Measurements from ENCODE around the gene CBFA2T3. TPM values are rescaled to one million over a fixed set of nuclear protein-coding genes. Genes with fewer than 3 reads are reported as not detected.

CBFA2T3 gene
- total RNA-seq, 1 donor from 2014 or later: not detected

DNA sequence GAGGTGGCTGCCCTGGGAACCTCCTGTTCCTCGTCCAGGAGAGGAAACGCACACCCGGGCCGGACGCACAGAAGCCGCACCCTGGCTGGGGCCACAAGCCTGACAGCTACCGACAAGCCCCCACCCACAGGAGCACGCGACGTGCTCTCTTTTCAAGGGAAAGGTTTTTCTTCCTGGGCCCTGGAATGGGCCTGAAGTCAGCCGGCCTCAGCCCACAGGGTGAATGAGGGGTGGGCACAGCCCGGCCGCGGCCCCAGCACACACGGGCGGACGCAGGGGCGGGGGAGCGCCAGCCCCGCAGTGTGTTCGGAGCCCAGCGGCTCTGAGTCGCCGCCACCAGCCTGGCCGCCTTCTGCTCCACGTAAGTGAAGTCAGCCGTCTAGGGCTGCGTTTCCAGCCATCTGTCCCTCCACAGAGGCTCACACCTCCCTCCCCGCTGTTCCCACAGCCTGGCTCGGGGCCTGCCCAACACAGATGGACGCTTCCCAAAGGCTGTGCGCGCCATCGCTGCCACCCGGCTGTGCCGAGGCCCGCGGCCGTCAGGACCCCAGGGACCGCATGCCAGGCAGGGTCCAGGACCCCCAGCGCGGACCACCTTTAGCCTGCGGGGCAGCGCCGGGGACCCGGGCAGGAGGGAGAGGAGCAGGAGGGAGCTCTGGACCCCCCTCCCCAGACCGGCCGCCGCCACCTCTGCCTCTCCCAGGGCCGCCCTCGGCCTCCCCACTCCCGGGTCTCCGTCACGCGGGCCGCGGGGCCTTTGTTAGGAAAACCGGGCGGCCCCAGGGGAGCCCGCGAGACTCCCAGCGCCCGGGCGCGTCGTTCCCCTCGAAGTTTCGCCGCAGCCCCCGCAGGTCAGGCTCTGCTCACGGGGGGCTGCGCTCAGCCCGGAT lies 36.8 kb downstream of the CBFA2T3 start:
- no peak for DNase-seq (ENCODE audit: low read depth, low spot score)

GRCh38 chr16:88939245-88939971 lies 37.6 kb downstream of the CBFA2T3 start:
- DNase-seq (ENCODE audit: low read depth, low spot score): no peak

DNA sequence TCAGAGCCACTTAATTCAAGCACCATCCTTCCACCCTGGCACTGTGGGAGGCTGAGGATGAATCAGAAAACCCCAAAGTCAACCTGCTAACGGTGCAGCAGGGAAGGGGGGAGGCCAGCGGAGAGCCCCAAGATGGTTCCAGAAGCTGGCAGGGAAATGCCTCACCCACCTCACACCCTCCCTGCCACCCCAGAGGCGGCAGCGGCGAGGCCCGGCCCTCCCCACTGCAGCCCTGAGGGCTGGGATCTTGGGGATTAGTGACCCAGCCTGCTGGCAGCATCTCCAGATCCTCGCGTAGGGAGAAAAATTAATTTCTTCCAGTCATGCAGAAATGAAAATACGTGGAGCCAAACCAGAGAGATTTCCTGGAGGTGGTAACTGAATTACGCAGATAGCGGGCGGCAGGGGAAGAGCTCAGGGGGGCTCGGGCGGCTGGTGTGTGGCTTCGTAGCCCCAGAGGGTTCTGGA lies 38.2 kb downstream of the CBFA2T3 start:
- no peak for DNase-seq (ENCODE audit: low read depth, low spot score)

GRCh38 chr16:88938119-88938776 lies 38.8 kb downstream of the CBFA2T3 start:
- no peak for DNase-seq (ENCODE audit: low read depth, low spot score)

- DNase-seq (ENCODE audit: low read depth, low spot score): no peak
Observed at GRCh38 chr16:88937206-88937621, 39.8 kb downstream of the CBFA2T3 start.

- no peak for DNase-seq (ENCODE audit: low read depth, low spot score)
Observed at GRCh38 chr16:88936556-88937205, 40.3 kb downstream of the CBFA2T3 start.

- no peak for DNase-seq (ENCODE audit: low read depth, low spot score)
Observed at GRCh38 chr16:88936008-88936555, 40.9 kb downstream of the CBFA2T3 start.

GRCh38 chr16:88934066-88934667 lies 42.8 kb downstream of the CBFA2T3 start:
- no peak for DNase-seq (ENCODE audit: low read depth, low spot score)

DNA sequence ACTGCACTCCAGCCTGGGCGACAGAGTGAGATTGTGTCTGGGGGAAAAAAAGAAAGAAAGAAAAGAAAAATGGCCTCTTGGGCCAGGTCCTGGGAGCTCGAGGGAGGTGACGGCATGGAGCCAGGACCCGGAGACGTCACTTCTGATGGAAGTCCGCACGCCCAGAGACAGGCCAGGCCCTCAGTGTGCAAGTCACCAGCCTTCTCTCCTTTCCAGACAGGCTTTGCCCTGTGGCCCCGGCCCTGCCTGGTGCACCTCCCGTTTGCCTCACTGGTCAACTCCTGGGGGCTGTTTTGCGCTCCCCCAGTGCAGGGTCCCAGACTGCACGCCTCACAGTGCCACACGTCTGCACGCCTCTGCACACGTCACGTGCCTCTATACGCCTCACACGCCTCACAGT lies 44.1 kb downstream of the CBFA2T3 start:
- no peak for DNase-seq (ENCODE audit: low read depth, low spot score)

DNA sequence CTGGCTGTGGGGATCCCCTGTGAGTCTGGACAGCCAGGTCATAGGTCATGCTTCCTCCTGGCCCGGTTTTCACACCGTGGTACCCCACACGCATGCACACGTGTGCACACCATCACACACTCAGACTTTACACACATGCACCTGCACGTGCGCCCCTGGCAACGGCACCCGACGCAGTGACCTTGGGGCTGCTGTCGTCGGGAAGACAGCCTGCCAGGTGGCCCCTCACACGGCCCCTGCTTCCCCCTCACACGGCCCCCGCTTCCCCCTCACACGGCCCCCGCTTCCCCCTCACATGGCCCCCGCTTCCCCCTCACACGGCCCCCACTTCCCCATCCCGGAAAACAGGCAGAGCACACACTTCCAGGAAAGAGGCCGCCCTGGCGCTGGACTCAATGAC lies 45.1 kb downstream of the CBFA2T3 start:
- no peak for DNase-seq (ENCODE audit: low read depth, low spot score)

DNA sequence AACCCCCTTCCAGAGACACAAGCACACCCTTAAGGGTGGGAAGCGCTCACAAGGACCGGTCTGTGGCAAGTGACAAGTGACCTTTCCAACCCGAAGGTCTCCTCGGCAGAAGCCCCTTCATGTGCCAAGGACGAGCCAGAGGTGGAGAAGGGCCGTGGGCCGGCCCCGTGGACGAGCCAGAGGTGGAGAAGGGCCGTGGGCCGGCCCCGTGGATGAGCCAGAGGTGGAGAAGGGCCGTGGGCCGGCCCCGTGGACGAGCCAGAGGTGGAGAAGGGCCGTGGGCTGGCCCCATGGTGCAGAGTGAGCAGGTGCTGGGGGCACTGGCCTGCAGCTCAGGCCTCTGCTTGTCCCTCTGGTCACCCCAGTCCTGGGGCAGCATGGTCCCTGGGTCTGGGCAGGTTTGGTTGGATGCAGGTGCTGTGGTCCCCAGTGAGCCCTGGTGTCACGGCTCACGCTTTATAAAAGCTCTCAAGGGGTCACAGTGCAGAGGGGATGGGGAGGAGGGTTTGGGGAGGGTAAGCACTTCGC lies 45.6 kb downstream of the CBFA2T3 start:
- DNase-seq (ENCODE audit: low read depth, low spot score): no peak

- no peak for DNase-seq (ENCODE audit: low read depth, low spot score)
Observed at GRCh38 chr16:88930716-88931115, 46.3 kb downstream of the CBFA2T3 start.

GRCh38 chr16:88929091-88929445 lies 47.9 kb downstream of the CBFA2T3 start:
- no peak for DNase-seq (ENCODE audit: low read depth, low spot score)

DNA sequence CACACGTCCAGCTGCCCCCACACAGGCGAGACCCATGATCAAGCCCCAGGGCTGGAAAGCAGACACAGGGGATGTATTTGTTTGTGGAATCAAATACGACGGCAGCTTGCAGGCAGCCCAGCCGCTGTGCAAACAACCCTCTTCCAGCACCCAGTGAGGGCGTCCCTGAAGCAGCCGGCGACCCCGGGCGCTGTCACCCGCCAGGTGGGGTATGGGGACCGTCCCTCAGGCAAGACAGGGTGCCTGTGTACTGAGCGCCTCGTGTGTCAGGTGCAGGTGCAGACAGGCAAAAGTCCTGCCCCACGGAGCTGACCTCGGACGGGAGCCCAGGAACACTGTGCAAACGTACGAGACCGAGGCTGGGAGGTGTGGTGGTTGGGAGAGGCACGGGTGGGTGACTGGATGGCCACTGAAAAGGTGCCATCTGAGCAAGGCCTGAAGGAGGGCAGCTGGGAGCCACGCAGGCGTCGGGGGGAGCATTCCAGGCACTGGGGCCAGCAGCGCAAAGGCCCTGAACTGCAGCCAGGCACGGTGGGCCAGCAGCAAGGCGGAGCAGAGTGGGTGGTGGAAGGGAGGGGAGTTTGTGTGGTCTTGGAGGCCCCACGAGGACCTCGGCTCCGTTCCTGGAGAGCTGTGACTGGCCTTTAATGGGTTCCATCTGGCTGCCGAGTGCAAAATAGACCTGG lies 48.5 kb downstream of the CBFA2T3 start:
- DNase-seq (ENCODE audit: low read depth, low spot score): no peak

DNA sequence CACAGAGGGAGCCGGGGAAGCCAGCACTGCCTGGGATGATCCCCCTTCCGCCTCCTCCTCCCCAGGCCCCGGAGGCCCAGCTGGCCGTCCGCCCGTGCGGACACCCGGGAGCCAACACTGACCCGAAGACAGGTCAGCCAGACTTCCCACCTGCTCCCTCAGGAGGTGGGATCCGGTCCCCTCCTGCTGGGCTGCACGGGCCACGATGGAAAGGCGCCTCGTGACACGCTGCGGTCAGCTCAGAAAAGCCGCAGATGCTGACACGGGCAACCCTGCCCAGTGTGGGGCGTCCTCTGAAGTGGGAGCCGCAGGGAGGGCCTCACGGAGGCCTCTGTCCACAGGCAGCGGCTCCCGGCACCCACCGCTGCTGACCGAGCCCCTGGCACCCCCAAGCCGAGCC lies 49.3 kb downstream of the CBFA2T3 start:
- DNase-seq (ENCODE audit: low read depth, low spot score): no peak

- no peak for DNase-seq (ENCODE audit: low read depth, low spot score)
Observed at GRCh38 chr16:88927010-88927409, 50.0 kb downstream of the CBFA2T3 start.

DNA sequence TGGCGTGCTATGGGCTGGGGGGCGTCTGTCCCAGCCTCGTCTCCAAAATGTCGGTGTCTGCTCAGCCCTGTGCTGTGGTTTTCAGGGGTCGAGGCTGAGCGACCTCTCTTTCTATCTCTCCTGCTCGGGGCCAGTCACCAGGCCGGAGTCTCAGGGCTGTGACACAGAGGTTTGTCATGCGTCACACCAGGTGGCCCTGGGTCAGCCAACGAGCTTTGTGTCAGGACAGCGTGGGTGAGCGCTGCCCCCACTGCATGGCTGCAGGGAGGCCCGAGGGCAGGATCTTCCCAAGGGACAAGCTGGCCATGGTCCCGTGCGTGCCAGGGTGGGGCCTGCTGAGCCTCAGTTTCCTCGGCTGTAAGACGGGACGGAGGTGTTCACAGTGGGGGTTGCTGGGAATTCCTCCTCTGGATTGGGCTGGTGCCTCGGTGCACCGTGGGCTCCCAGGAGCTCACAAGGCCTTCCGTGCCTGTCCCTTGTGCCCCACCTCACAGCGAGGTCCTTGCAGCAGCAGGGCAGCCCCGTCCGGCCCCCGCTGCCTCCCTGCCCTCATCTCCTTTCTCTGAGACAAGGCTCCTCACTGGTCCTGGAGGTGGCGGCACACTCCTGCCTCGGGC lies 50.5 kb downstream of the CBFA2T3 start:
- DNase-seq (ENCODE audit: low read depth, low spot score): no peak

GRCh38 chr16:88925540-88925887 lies 51.5 kb downstream of the CBFA2T3 start:
- no peak for DNase-seq (ENCODE audit: low read depth, low spot score)

GRCh38 chr16:88924834-88925539 lies 52.0 kb downstream of the CBFA2T3 start:
- DNase-seq (ENCODE audit: low read depth, low spot score): peak; percentile 13
